Adipocyte (in vitro differentiated cells): ENCODE measurements around the gene CMSS1.

Experiments
- DNase-seq: peaks from one replicate; pipeline ENCODE4 v3.0.0-alpha.2; 2015; ENCODE audit warnings: low read depth
- H3K27me3 ChIP-seq: replicated peaks from 2 replicates; pipeline ENCODE4 v1.7.0; 2013; ENCODE audit warnings: mild to moderate bottlenecking, low read length, moderate library complexity; ENCODE audit not compliant: control insufficient read depth, insufficient read depth
- H3K36me3 ChIP-seq: 2 replicates; pipeline ENCODE4 v1.7.0; 2013; ENCODE audit warnings: low read length, mild to moderate bottlenecking, moderate library complexity; ENCODE audit not compliant: control insufficient read depth, insufficient read depth, severe bottlenecking
- H3K4me1 ChIP-seq: 2 replicates; pipeline ENCODE4 v1.7.0; 2013; ENCODE audit warnings: mild to moderate bottlenecking, low read length, moderate library complexity; ENCODE audit not compliant: control insufficient read depth, insufficient read depth
- H3K4me3 ChIP-seq: 2 replicates; pipeline ENCODE4 v1.7.0; 2013; ENCODE audit warnings: mild to moderate bottlenecking, low read length, moderate library complexity
- H3K9ac ChIP-seq: 2 replicates; pipeline ENCODE4 v1.7.0; 2013; ENCODE audit warnings: mild to moderate bottlenecking, low read length, moderate library complexity
- H3K9me3 ChIP-seq: 2 replicates; pipeline ENCODE4 v1.7.0; 2013; ENCODE audit warnings: mild to moderate bottlenecking, low read length, moderate library complexity; ENCODE audit not compliant: control insufficient read depth

Gene CMSS1

DNA sequence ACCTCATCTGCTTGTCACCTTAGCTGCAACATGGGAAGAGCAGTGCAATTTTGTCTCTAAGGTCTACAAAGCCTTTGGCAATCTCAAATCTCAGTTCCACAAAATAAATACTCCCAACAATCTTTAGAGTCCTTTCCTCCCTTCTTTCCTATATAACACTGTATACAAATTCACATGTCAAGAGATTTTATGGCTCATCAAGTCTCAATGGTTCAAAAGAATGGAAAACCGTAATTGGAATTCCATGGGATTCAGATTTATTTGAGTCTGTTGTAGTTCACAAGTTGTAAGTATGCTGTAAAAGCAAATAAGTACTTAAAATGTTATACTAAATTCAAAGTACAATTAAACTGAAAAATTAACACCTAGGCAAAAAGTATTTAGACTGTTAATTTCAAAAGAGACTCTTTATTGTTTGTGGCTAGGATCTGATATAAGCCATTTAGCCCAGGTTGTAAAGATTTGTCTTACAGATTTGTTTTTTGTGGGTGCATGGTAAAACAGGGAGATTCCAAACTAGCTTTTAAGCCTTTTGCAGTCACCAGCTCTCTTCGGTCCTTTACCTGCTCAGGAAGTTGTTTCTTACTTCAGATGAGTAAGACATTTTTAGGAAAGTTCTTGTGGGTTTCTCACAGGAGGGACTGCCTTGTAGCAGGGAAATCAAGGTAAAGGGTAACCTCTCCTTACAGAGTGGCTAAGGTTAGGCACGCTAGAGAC lies 50.1 kb downstream of the CMSS1 start:
- no peak overlapping the region for H3K4me3 ChIP-seq
- no peak for DNase-seq
- H3K27me3 ChIP-seq: no peaks in the 10 kb centered on the region
- peaks cover 52% of the 10 kb centered on the region for H3K4me1 ChIP-seq
- peaks cover 11% of the 10 kb centered on the region for H3K36me3 ChIP-seq
- H3K9me3 ChIP-seq: no peaks in the 10 kb centered on the region
- no peak overlapping the region for H3K9ac ChIP-seq

DNA sequence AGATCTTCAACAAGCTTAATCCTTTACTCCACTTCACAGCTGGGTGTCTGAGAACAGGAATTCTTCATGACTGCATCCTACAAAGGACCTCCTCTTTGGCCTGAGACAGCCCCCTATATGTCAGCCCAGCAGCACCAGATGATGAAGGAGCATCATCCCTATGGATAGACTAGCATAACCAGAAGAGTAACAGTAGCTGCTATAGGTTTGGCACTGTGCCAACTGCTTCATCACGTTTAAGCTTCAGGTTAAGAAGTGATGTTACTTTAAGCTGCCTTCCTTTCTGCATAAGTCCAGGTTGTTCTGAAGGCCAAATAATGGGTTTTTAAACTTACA lies 50.6 kb downstream of the CMSS1 start:
- no peak for DNase-seq
- no peak overlapping the region for H3K4me3 ChIP-seq
- H3K36me3 ChIP-seq: peaks cover 6% of the 10 kb centered on the region
- no peak overlapping the region for H3K9ac ChIP-seq
- no peaks in the 10 kb centered on the region for H3K27me3 ChIP-seq
- peaks cover 52% of the 10 kb centered on the region for H3K4me1 ChIP-seq
- H3K9me3 ChIP-seq: no peaks in the 10 kb centered on the region

DNA sequence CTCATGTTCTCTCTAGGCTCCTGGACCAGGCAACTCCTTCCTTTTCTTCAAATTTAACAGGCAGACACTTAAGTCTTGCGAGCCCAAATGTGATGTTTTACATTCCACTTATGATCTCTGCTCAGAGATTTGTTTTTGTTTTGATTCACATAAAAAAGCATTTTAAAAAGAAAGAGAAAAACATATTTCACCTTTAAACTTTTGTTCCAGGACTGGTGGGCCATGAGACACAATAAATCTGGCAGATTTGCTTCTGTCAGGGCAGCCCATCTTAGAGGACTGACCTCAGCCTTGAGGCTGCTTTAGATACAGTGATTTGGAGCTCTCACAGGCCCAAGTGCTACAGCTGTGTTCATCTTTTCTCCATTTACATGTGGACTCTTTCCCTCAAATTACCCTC lies 52.0 kb downstream of the CMSS1 start:
- Histone ChIP-seq H3K4me1 (peaks cover 55% of the 10 kb centered on the region), H3K4me3 (no peak overlapping the region), H3K27me3 (no peaks in the 10 kb centered on the region), H3K36me3 (peaks cover 3% of the 10 kb centered on the region), H3K9ac (no peak overlapping the region), H3K9me3 (no peaks in the 10 kb centered on the region)
- DNase-seq: peak; percentile 54

DNA sequence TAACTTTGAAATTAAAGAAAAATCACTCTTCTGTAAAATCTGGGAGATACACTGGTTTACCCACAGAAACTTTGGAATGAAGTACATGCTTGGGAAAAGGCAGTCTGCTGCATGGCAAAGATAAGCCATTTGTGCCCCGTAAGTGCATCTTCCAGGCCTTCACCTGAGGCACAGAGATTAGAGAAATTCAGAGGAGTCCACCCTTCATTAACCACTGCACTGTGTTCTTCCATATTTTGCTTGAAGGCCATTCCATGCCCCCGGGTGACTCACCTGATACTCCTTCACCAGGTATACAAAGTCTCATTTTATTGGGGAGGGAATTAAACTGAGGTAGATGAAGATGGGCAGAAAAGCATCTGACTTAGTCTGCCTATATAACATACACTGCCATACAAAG lies 53.0 kb downstream of the CMSS1 start:
- H3K4me1 ChIP-seq: peaks cover 46% of the 10 kb centered on the region
- no peak overlapping the region for H3K4me3 ChIP-seq
- H3K27me3 ChIP-seq: no peaks in the 10 kb centered on the region
- no peak for DNase-seq
- H3K9me3 ChIP-seq: no peaks in the 10 kb centered on the region
- peaks cover 3% of the 10 kb centered on the region for H3K36me3 ChIP-seq
- no peak overlapping the region for H3K9ac ChIP-seq

DNA sequence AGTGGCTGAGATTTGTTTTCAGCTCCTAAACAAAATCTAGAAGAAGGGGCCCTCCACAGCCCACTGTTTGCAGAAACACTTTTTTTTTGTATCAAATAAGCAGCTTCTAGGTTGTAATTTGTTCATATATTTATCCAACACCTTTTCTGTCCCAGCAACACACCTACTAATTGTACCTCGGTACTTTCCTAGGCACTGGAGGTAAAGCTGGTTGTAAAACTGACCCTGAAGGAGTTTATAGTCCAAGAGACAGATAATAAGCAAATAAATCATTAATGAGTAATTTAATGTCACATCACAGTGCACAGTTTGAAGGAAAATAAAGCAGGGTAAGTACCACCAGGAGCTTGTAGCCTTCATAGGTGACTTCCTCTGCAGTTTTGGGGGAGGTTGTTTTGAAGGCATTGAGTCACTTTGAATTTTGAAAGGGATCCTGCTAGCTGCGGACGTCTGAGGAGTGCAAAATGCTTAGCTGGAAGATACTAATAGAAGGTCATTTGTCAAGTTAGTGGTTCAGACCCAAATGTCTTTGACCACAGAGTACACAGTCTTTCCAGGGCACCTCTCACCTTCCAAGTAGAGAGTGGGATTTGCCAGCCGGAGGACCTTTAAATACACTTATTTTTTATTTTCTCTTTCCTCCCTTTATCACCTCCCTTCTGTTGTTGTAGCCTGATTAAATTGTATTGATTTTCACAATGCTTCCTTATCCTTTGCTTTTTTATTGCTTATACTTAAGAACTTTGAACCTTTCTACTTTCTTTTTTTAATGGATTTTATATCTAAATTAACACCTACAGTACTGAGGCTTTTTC lies 53.8 kb downstream of the CMSS1 start:
- DNase-seq: no peak
- Histone ChIP-seq H3K9me3 (no peaks in the 10 kb centered on the region), H3K9ac (peak overlapping the region; percentile 96), H3K4me3 (peak overlapping the region; percentile 90), H3K4me1 (peaks cover 39% of the 10 kb centered on the region), H3K27me3 (no peaks in the 10 kb centered on the region), H3K36me3 (peaks cover 3% of the 10 kb centered on the region)

DNA sequence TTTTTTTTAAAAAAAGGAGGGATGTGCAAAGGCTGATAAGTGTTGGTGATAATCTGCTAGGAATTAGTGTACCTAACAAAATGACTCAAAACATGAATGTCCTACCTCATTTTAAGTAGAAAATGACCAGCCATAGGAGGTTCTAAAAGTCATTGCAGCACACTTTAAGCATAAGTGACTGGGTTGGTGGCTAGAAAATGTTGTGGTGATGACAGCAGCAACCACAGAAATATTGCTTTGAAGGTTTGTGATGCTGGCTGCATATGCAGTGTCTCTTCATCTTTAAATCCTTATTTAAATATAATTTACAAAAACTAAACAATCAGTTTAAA lies 55.2 kb downstream of the CMSS1 start:
- H3K27me3 ChIP-seq: no peaks in the 10 kb centered on the region
- no peaks in the 10 kb centered on the region for H3K9me3 ChIP-seq
- peaks cover 3% of the 10 kb centered on the region for H3K36me3 ChIP-seq
- H3K4me1 ChIP-seq: peaks cover 47% of the 10 kb centered on the region
- DNase-seq: no peak
- peak overlapping the region; percentile 96 for H3K9ac ChIP-seq
- peak overlapping the region; percentile 90 for H3K4me3 ChIP-seq

DNA sequence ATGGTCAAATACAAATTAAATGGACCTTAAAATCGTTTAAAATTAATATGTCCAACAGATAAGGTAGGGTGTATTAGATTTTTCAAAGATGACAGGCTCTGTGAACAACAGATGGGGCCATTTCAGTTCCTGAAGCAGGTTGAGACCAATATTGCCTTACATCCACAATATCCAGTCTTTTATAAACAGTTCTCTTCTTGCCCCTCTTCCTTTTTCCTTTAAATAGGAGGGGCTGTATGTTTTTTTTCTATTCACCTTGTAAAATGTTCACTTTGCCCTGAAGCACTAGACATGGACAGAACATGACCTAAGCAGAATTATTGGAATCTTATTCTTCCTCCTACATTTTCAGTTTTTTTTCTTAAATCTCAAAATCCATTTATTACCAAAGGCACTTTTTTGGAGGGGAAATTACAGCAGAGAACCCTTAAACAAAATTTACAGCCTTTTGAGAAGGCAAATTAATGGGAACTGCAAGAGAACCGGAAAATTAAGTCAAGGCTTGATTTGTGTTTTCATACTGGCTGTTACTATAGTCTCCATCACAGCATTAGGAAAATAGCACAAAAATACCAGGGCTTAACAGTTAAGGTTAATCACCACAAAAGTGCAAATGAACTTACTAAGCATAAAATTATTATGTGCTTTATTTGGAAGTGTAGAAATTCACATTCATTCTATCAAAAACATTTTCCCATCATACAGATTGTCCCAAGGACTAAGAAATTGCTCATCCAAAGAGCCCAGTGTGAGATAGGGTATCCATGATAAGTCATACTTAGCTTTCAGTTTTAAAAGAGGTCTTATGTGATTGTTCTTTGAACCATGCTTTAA lies 55.8 kb downstream of the CMSS1 start:
- peak overlapping the region; percentile 90 for H3K4me3 ChIP-seq
- no peaks in the 10 kb centered on the region for H3K27me3 ChIP-seq
- H3K36me3 ChIP-seq: peaks cover 3% of the 10 kb centered on the region
- no peak for DNase-seq
- peaks cover 52% of the 10 kb centered on the region for H3K4me1 ChIP-seq
- peak overlapping the region; percentile 96 for H3K9ac ChIP-seq
- H3K9me3 ChIP-seq: no peaks in the 10 kb centered on the region

DNA sequence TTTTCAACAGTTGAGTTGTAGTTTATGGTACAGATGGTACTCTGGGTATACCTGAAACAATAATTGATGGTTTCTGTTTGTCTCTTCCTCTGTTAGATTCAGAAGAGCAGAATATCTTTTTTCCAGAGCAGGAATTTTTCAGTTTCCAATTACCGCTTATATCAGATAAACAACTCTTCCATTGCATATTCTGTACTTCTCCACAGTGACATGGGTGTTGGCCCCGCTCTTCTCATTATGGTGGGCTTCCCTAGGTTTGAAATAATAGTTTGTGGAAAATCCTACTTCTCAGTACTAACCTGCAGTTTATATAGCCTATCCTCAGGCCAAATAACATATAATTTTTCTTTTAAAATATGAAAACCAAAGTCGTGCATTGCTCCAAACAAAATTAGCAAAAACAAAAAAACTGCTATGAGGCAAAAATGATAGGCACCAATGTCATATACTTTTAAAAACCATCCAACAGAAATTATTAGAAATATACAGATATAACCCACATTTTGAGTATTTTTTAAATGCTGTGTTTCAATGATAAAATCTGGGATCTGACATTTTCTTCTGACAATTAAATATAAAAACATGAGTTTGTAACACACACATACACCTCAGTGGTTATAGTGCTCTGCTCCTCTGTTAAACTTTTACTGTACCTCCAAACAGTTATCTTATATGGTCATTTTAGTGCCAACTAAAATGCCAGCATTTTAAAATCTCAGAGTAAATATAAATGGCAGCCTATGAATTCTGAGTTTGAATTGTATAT lies 56.8 kb downstream of the CMSS1 start:
- peak overlapping the region; percentile 96 for H3K9ac ChIP-seq
- H3K4me1 ChIP-seq: peaks cover 52% of the 10 kb centered on the region
- no peaks in the 10 kb centered on the region for H3K27me3 ChIP-seq
- H3K4me3 ChIP-seq: peak overlapping the region; percentile 90
- H3K9me3 ChIP-seq: no peaks in the 10 kb centered on the region
- no peak for DNase-seq
- H3K36me3 ChIP-seq: peaks cover 3% of the 10 kb centered on the region

DNA sequence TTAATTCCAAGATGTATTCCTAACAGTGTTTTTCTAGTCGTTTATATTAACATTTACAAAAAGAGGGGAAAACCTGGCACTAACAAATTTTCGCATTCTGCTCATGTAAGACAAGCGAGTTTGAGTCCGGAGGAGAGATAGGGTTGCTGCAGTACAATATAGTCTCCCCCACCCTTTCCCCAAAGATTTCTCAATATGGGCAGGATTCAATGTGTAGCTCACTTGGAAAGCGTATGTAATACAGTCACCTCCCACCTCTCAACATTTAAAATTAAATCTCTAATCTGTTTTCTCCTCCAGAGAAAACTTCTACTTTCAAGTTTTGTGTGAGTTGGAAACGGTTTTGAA lies 57.9 kb downstream of the CMSS1 start:
- peak overlapping the region; percentile 96 for H3K9ac ChIP-seq
- H3K36me3 ChIP-seq: peaks cover 3% of the 10 kb centered on the region
- peaks cover 45% of the 10 kb centered on the region for H3K4me1 ChIP-seq
- no peaks in the 10 kb centered on the region for H3K27me3 ChIP-seq
- peak; percentile 83 for DNase-seq
- H3K4me3 ChIP-seq: peak overlapping the region; percentile 90
- no peaks in the 10 kb centered on the region for H3K9me3 ChIP-seq

DNA sequence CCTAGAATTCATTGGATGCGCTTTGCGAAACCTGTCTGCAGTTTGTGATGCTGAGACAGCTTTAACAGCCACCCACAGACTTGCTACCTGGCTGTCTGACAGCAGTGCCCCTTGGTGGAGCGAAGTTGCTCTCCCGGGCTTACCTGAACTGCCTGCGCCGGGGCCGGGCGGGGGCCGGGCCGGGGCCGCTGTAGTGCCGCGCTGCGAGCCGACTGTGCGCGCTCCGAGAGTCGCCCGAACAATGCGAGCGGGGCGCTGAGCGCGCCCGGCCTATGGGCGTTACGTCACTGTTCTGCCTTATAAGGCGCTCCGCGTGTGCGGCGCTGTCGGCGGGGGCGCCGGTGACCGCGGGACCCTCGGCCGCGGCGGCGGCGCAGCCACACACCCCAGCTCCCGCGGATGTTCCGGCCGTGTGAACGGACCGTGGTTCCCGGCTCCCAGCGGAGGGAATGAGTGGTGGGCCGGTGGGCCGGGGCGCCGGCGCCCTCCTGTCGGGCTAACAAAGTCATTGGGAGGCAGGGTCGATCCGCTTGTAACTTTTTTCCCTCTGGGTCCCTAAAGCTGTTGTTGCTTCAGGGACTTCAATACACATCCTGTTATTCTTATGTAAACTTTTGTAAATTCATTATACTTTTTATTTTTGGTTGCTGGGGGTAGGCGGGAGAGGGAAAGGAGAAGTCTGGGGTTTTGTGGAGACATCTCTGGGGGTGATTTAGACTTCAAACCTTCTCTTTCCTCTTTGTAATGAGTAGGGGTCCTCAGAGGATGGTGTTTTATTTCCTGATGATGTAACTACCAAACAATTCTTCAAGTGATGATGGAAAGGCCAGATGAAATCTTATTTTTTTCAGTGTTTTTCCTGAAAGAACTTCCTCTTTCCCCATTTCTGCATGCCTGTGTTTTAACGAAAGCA lies 58.5 kb downstream of the CMSS1 start:
- peak overlapping the region; percentile 96 for H3K9ac ChIP-seq
- H3K4me3 ChIP-seq: peak overlapping the region; percentile 90
- H3K9me3 ChIP-seq: no peaks in the 10 kb centered on the region
- no peaks in the 10 kb centered on the region for H3K36me3 ChIP-seq
- peak; percentile 94 for DNase-seq
- no peaks in the 10 kb centered on the region for H3K27me3 ChIP-seq
- H3K4me1 ChIP-seq: peaks cover 49% of the 10 kb centered on the region
